Activated CD4-positive, alpha-beta T cell treated with anti-CD3 and anti-CD28 coated beads for 24 hours (primary cell): ENCODE data around the gene CMKLR1.

Experiments
- DNase-seq, 2 donors: peaks; one replicate each; pipeline ENCODE4 v3.0.0-alpha.2; 2020; ENCODE audit warnings: low read depth in 2 of 2

Gene CMKLR1, protein sequence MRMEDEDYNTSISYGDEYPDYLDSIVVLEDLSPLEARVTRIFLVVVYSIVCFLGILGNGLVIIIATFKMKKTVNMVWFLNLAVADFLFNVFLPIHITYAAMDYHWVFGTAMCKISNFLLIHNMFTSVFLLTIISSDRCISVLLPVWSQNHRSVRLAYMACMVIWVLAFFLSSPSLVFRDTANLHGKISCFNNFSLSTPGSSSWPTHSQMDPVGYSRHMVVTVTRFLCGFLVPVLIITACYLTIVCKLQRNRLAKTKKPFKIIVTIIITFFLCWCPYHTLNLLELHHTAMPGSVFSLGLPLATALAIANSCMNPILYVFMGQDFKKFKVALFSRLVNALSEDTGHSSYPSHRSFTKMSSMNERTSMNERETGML

DNA sequence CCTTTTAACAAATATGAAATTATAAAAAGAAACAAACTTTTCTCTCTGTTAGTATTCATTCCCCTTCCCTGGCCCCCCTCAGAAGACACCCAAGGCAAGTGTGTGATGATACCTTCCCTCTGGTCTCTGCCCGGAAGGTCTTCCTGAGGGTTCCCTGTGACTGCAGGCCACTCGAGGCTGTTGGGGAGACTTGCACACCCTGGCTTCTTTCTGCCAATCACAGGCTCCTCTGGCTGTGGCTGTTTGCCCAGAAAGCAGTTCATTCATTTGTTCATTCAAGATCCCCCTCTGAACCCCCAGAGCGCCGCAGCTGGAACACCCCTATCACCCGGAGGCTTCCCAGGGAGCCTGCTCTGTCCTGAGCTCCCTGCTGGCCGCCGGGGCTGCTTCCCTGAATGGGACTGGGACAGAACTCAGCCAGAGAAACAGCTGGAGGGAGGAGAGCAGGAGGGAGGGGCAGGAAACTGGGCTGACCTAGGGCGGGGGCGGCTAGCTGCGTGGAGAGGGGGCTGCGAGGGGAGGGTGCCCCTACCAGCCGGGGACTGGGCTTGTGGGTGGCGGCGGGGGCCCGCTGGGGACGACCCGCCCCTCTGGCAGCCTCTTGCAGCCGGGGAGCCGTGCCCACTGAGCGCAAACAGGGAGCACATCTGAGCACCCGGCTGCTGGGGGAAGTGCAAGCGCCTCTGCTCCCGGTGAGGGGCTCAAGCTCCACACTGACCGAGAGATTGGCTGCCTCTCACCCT, at the start of gene CMKLR1:
CMKLR1 (minus strand) TSS at position 397 of the 743 bp plus-strand sequence. CDS start 45,720 bp downstream, outside the sequence.
- DNase-seq: no peak

- no peak for DNase-seq
Measured at GRCh38 chr12:108387771-108388170, 48.7 kb upstream of the CMKLR1 start.

DNA sequence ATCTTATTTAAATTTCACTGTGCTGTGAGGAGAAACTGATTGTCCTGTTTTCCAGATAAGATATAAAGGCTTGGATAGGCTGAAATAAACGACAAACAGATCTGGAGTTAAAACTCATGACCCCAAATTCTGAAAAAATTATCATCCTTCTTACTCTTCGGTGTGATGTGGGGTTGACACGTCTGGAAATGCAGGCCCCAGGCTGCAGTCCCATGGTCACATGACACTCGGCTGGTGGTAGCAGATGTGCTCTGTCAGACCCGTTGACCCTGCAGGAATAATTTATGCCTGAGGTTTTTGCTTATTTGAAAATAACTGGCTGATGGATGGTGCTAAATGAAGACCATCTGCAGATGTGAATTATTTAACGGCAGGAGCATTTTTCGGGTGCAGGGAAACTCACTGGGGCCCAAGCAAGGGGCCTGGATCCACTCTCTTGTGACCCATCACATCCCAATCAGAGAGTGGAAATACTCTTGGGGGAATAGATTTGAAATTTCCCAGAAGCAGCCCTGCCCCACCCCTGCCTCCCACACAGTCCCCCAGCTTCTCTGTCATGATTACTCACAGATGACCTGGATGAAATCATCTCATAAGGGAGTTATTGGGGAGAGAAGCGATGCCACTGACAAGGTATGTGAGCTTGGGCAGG, 47.7 kb upstream of the CMKLR1 start:
- DNase-seq: no peak

GRCh38 chr12:108382437-108382801, 43.3 kb upstream of the CMKLR1 start:
- DNase-seq: no peak

DNA sequence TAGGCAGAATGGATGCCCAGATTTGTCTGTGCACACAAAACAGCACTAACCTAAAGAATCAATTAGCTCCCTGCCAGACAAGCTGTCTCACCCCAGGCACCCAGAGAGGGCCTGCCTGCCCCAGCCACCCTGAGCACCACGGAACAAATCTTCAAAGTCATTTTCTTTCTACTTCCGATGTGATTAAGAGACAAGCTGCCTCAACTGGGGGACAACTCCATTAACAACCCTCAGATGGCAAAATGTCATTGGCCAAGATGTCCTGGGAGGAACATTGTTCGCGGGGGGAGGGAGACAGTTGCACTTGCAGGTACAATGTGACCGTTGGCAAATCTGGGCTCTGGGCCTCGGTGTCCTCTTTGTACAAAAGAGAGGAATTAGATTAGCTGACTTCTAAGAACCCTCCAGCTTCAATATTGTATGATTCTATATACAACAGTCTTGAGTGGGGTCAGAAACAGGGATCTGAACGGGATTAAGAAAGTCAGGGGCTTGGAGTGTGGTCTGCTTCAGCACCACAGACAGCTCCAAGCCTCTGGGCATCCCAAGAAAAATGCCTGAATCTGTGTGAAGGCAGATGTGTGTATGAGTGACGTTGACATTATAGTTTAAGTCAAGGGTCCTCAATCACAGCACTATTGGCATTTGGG, 42.8 kb upstream of the CMKLR1 start:
- no peak for DNase-seq

- DNase-seq: no peak
Measured at GRCh38 chr12:108380382-108380781, 41.3 kb upstream of the CMKLR1 start.

DNA sequence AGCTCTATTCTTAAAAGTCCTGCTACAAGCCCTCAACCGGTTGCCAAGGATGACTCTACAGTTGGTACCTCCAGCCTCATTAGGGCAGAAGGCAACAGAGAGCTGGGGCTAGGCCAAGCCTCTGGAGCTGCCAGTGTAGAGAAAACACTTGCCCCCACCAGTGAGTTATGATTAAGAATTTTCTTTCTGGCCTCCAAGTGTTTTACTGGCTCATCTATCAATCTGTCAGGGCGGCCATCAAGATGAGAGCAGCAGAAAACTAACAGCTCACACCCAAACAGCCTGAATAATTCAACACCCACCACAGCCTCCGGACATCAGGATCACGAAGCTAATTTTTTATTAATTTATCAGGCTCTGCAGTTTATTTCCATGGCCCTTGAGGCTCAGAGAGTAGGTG, 40.7 kb upstream of the CMKLR1 start:
- no peak for DNase-seq

- DNase-seq: no peak
Measured at GRCh38 chr12:108378926-108379325, 39.8 kb upstream of the CMKLR1 start.

- DNase-seq: no peak
Measured at GRCh38 chr12:108377260-108377659, 38.1 kb upstream of the CMKLR1 start.

- no peak for DNase-seq
Measured at GRCh38 chr12:108375986-108376663, 37.0 kb upstream of the CMKLR1 start.

GRCh38 chr12:108374596-108375320, 35.6 kb upstream of the CMKLR1 start:
- DNase-seq: no peak

DNA sequence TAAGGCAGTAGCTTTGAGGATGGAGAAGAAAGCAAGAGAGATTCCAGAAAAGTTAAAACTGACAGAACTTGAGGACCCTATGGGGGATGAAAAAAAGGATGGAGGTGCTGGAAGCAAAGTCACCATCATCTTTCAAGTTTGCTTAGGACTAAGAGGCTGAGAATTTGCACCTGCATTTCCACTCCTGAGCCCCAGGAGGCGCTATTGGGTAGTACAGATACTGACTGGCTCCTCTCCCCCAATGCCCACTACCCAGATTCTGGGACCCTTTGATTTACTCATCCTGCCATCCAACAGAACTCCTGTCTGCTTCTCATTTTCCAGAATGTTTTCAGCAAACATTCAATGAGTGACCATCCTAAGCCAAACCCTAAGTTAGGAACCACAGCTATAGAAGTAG, 34.0 kb upstream of the CMKLR1 start:
- DNase-seq: no peak

GRCh38 chr12:108371801-108372344, 32.8 kb upstream of the CMKLR1 start:
- DNase-seq: no peak

GRCh38 chr12:108370415-108370814, 31.3 kb upstream of the CMKLR1 start:
- DNase-seq: no peak

GRCh38 chr12:108369736-108370396, 30.8 kb upstream of the CMKLR1 start:
- DNase-seq: no peak

GRCh38 chr12:108368089-108368488, 29.0 kb upstream of the CMKLR1 start:
- no peak for DNase-seq

DNA sequence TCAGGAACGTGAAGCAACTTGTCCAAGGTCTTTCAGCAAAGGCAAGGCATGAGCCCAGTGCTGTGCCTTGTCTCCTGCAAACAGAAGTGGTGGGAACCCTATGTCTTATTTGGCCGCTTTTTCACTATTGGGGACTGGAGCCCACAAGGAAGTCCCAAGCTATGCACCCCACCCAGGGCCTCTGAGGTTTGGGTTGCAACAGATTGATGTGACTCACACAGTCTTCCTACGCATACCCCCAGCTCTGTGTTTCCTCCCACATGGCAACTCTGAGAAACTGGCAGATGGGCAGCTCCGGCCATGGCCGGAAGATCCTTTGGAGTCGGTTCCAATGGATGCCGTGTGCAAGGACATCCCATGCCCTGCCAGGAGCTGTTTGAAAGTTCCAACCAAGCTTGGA, 28.3 kb upstream of the CMKLR1 start:
- no peak for DNase-seq

DNA sequence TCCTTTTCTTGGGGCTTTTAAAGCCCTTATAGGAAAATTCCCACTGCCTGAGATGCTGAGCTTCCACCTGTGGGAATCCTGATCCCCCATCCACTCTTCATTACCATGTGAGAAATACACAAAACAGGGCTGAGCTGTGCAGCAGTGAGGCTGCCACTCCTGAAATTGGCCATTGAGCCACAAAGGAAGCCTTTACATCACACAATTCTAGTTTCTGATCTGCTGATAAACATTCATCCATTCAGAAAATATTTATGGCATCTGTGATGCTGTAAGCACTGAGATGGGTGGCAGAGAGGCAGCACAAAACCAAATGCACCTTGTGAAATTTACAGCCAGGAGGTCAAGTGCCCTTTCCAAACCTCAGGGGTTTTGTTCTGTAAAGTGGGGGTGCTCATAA, 26.2 kb upstream of the CMKLR1 start:
- no peak for DNase-seq

- DNase-seq: no peak
Measured at GRCh38 chr12:108364879-108365278, 25.8 kb upstream of the CMKLR1 start.

GRCh38 chr12:108363565-108363964, 24.5 kb upstream of the CMKLR1 start:
- no peak for DNase-seq
